Nephron (organoid): Measurements from ENCODE around the gene HECW1.

Experiments used
- H3K27ac Mint-ChIP-seq, 3 experiments: 2 replicates each; pipeline ENCODE4 v1.8.0; 2020; ENCODE audit warnings: mixed read lengths in 3 of 3, mild to moderate bottlenecking in 2 of 3, moderate library complexity in 1 of 3
- H3K27me3 Mint-ChIP-seq: 2 replicates; pipeline ENCODE4 v1.8.0; 2021; ENCODE audit warnings: low read depth, mild to moderate bottlenecking, moderate library complexity, mixed read lengths
- H3K36me3 Mint-ChIP-seq: 2 replicates; pipeline ENCODE4 v1.8.0; 2020; ENCODE audit warnings: low read depth, mixed read lengths
- H3K4me1 Mint-ChIP-seq: 2 replicates; pipeline ENCODE4 v1.8.0; 2020; ENCODE audit warnings: mixed read lengths
- H3K4me3 Mint-ChIP-seq, 3 experiments: 2 replicates each; pipeline ENCODE4 v1.8.0; 2020; ENCODE audit warnings: mild to moderate bottlenecking in 3 of 3, mixed read lengths in 3 of 3, moderate library complexity in 2 of 3
- H3K9me3 Mint-ChIP-seq: 2 replicates; pipeline ENCODE4 v1.8.0; 2020; ENCODE audit warnings: mixed read lengths
- CTCF ChIP-seq, 3 experiments: fragments of 200-600 bp; sonication (generic); IDR thresholded peaks; one replicate each; pipeline ENCODE4 v1.5.0; 2021; ENCODE audit warnings: antibody characterized with exemption in 3 of 3; ENCODE audit not compliant: unreplicated experiment in 3 of 3

HECW1 gene

GRCh38 chr7:43196379-43196778 lies 83.9 kb downstream of the HECW1 start:
- Mint-ChIP-seq H3K9me3 (no peaks in the 10 kb centered on the region), H3K36me3 (no peaks in the 10 kb centered on the region), H3K27ac (peak overlapping the region in 2 of 3 experiments; percentile 25 to 40), H3K4me1 (peaks cover 4% of the 10 kb centered on the region), H3K4me3 (no peak overlapping the region), H3K27me3 (no peaks in the 10 kb centered on the region)
- TF ChIP-seq CTCF (IDR thresholded peaks at IDR 0.05; ENCODE audit: unreplicated experiment in 3 of 3), result no peak

- Mint-ChIP-seq H3K9me3 (no peaks in the 10 kb centered on the region), H3K36me3 (no peaks in the 10 kb centered on the region), H3K4me1 (peaks cover 4% of the 10 kb centered on the region), H3K27ac (no peak overlapping the region), H3K27me3 (no peaks in the 10 kb centered on the region), H3K4me3 (no peak overlapping the region)
- no peak for TF ChIP-seq CTCF (IDR thresholded peaks at IDR 0.05; ENCODE audit: unreplicated experiment in 3 of 3)
These were observed 85.6 kb downstream of the HECW1 start for GRCh38 chr7:43198016-43198415.

- peaks cover 4% of the 10 kb centered on the region for H3K4me1 Mint-ChIP-seq
- TF ChIP-seq CTCF (IDR thresholded peaks at IDR 0.05; ENCODE audit: unreplicated experiment in 3 of 3), result no peak
- H3K36me3 Mint-ChIP-seq, result no peaks in the 10 kb centered on the region
- H3K27ac Mint-ChIP-seq, result no peak overlapping the region
- no peaks in the 10 kb centered on the region for H3K9me3 Mint-ChIP-seq
- no peak overlapping the region for H3K4me3 Mint-ChIP-seq
- no peaks in the 10 kb centered on the region for H3K27me3 Mint-ChIP-seq
These were observed 86.2 kb downstream of the HECW1 start for GRCh38 chr7:43198599-43199090.

GRCh38 chr7:43199371-43200160 lies 87.1 kb downstream of the HECW1 start:
- Mint-ChIP-seq H3K9me3 (no peaks in the 10 kb centered on the region), H3K4me1 (peaks cover 4% of the 10 kb centered on the region), H3K27me3 (no peaks in the 10 kb centered on the region), H3K27ac (no peak overlapping the region), H3K4me3 (no peak overlapping the region), H3K36me3 (no peaks in the 10 kb centered on the region)
- TF ChIP-seq CTCF (IDR thresholded peaks at IDR 0.05; ENCODE audit: unreplicated experiment in 3 of 3), result no peak

GRCh38 chr7:43201912-43202311 lies 89.5 kb downstream of the HECW1 start:
- H3K27ac Mint-ChIP-seq, result no peak overlapping the region
- H3K36me3 Mint-ChIP-seq, result no peaks in the 10 kb centered on the region
- H3K27me3 Mint-ChIP-seq, result no peaks in the 10 kb centered on the region
- no peaks in the 10 kb centered on the region for H3K9me3 Mint-ChIP-seq
- H3K4me3 Mint-ChIP-seq, result no peak overlapping the region
- H3K4me1 Mint-ChIP-seq, result peaks cover 10% of the 10 kb centered on the region
- no peak for TF ChIP-seq CTCF (IDR thresholded peaks at IDR 0.05; ENCODE audit: unreplicated experiment in 3 of 3)

GRCh38 chr7:43204081-43204480 lies 91.6 kb downstream of the HECW1 start:
- Mint-ChIP-seq H3K4me1 (peaks cover 10% of the 10 kb centered on the region), H3K27ac (peak overlapping the region in 1 of 3 experiments; percentile 13), H3K9me3 (no peaks in the 10 kb centered on the region), H3K4me3 (no peak overlapping the region), H3K36me3 (no peaks in the 10 kb centered on the region), H3K27me3 (no peaks in the 10 kb centered on the region)
- TF ChIP-seq CTCF (IDR thresholded peaks at IDR 0.05; ENCODE audit: unreplicated experiment in 3 of 3), result no peak
